OCI-LY3 (cell line): ENCODE data around the gene CCNB1.
"Not testable (repeated sequence)": the region's sequence is repeated elsewhere in the genome, so short reads cannot be mapped to it uniquely, and the experiment has no call there.

Source experiments
- EZH2phosphoT487 ChIP-seq: fragments of 200-600 bp; shearing (Covaris generic); IDR thresholded peaks from 2 replicates; pipeline ENCODE4 v1.6.1; 2018; ENCODE audit warnings: antibody characterized with exemption, mixed run types, low read depth
- TF ChIP-seq, protein P1 (sequence below): fragments of 200-600, 300-600 bp; sonication (generic); IDR thresholded peaks from 2 replicates; pipeline ENCODE4 v1.5.1; 2014; ENCODE audit warnings: antibody characterized with exemption, low read length, low read depth

DNA sequence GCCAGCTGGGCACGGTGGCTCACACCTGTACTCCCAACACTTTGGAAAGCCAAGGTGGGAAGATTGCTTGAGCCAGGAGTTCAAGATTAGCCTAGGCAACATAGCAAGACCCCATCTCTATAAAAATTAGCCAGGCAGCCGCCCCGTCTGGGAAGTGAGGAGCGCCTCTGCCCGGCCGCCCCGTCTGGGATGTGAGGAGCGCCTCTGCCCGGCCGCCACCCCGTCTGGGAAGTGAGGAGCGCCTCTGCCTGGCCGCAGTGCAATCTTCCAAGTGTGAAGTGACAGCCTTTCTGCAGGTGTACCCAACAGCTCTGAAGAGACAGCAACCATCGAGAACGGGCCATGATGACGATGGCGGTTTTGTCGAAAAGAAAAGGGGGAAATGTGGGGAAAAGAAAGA lies 53.4 kb downstream of the CCNB1 start:
- TF ChIP-seq, protein P1, sequence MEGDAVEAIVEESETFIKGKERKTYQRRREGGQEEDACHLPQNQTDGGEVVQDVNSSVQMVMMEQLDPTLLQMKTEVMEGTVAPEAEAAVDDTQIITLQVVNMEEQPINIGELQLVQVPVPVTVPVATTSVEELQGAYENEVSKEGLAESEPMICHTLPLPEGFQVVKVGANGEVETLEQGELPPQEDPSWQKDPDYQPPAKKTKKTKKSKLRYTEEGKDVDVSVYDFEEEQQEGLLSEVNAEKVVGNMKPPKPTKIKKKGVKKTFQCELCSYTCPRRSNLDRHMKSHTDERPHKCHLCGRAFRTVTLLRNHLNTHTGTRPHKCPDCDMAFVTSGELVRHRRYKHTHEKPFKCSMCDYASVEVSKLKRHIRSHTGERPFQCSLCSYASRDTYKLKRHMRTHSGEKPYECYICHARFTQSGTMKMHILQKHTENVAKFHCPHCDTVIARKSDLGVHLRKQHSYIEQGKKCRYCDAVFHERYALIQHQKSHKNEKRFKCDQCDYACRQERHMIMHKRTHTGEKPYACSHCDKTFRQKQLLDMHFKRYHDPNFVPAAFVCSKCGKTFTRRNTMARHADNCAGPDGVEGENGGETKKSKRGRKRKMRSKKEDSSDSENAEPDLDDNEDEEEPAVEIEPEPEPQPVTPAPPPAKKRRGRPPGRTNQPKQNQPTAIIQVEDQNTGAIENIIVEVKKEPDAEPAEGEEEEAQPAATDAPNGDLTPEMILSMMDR, result not testable (repeated sequence)
- TF ChIP-seq EZH2phosphoT487, result not testable (repeated sequence)
